ENCODE data around the gene ALKBH2.
"Not testable (repeated sequence)": the region's sequence is repeated elsewhere in the genome, so short reads cannot be mapped to it uniquely, and the experiment has no call there.

The ALKBH2 gene

GRCh38 chr12:109053382-109054123 lies 39.7 kb downstream of the ALKBH2 start:
- DNase-seq (ENCODE audit: extremely low read depth, low read depth), result no peak
- TF ChIP-seq CTCF (IDR thresholded peaks at IDR 0.05; ENCODE audit: low read depth, low read length), result no peak

GRCh38 chr12:109052414-109053323 lies 40.6 kb downstream of the ALKBH2 start, which contains the start of gene USP30:
TSS of gene USP30 (plus strand) at chr12:109052576. CDS start at chr12:109052679, 103 bp downstream.
- no peak for TF ChIP-seq CTCF (IDR thresholded peaks at IDR 0.05; ENCODE audit: low read depth, low read length)
- peak; percentile 69 for DNase-seq (ENCODE audit: extremely low read depth, low read depth)

- DNase-seq (ENCODE audit: extremely low read depth, low read depth), result no peak
- no peak for TF ChIP-seq CTCF (IDR thresholded peaks at IDR 0.05; ENCODE audit: low read depth, low read length)
These were observed 41.2 kb downstream of the ALKBH2 start for GRCh38 chr12:109052097-109052413.

GRCh38 chr12:109049794-109050193 lies 43.5 kb downstream of the ALKBH2 start:
- not testable (repeated sequence) for DNase-seq (ENCODE audit: extremely low read depth, low read depth)

GRCh38 chr12:109048706-109049105 lies 44.6 kb downstream of the ALKBH2 start:
- not testable (repeated sequence) for DNase-seq (ENCODE audit: extremely low read depth, low read depth)

GRCh38 chr12:109047081-109047805 lies 46.0 kb downstream of the ALKBH2 start:
- no peak for DNase-seq (ENCODE audit: extremely low read depth, low read depth)
- no peak for TF ChIP-seq CTCF (IDR thresholded peaks at IDR 0.05; ENCODE audit: low read depth, low read length)

- no peak for TF ChIP-seq CTCF (IDR thresholded peaks at IDR 0.05; ENCODE audit: low read depth, low read length)
- no peak for DNase-seq (ENCODE audit: extremely low read depth, low read depth)
These were observed 49.0 kb downstream of the ALKBH2 start for GRCh38 chr12:109044241-109044640.

All from AG09319 (cell line).